Muscle layer of colon (tissue), 2 donors: ENCODE results near the gene RAD51B.

ENCODE experiments used
- H3K27ac ChIP-seq: one replicate; pipeline ENCODE4 v1.7.0; 2013; ENCODE audit warnings: low read depth, mild to moderate bottlenecking, low read length, moderate library complexity
- H3K27me3 ChIP-seq, 2 donors: one replicate each; pipeline ENCODE4 v1.7.0; 2013; ENCODE audit warnings: low read length in 2 of 2, mild to moderate bottlenecking in 2 of 2; ENCODE audit not compliant: insufficient read depth in 2 of 2, control insufficient read depth in 1 of 2
- H3K36me3 ChIP-seq: one replicate; pipeline ENCODE4 v1.7.0; 2013; ENCODE audit warnings: mild to moderate bottlenecking, low read length; ENCODE audit not compliant: insufficient read depth
- H3K4me1 ChIP-seq: one replicate; pipeline ENCODE4 v1.7.0; 2013; ENCODE audit warnings: mild to moderate bottlenecking, low read length; ENCODE audit not compliant: insufficient read depth
- H3K4me3 ChIP-seq, 2 donors: one replicate each; pipeline ENCODE4 v1.7.0; 2013; ENCODE audit warnings: low read length in 2 of 2, low read depth in 1 of 2, mild to moderate bottlenecking in 1 of 2, moderate library complexity in 1 of 2
- H3K9ac ChIP-seq: one replicate; pipeline ENCODE4 v1.7.0; 2013; ENCODE audit warnings: low read length
- H3K9me3 ChIP-seq: one replicate; pipeline ENCODE4 v1.7.0; 2013; ENCODE audit warnings: mild to moderate bottlenecking, low read length
- donor health status: abdominal sarcoma.
- donor health status: Adenocarcinoma of cecum.

The RAD51B gene

GRCh38 chr14:68408680-68409079 is 589.1 kb downstream of the RAD51B start:
- H3K4me3 ChIP-seq, result no peak overlapping the region
- peaks cover 9% of the 10 kb centered on the region for H3K4me1 ChIP-seq
- H3K27me3 ChIP-seq, result no peaks in the 10 kb centered on the region
- no peaks in the 10 kb centered on the region for H3K9me3 ChIP-seq
- H3K9ac ChIP-seq, result no peak overlapping the region
- no peak overlapping the region for H3K27ac ChIP-seq
- H3K36me3 ChIP-seq, result no peaks in the 10 kb centered on the region

GRCh38 chr14:68409387-68409786 is 589.8 kb downstream of the RAD51B start:
- no peak overlapping the region for H3K27ac ChIP-seq

GRCh38 chr14:68412505-68413465 is 593.2 kb downstream of the RAD51B start:
- H3K9ac ChIP-seq, result no peak overlapping the region
- no peaks in the 10 kb centered on the region for H3K9me3 ChIP-seq
- H3K4me1 ChIP-seq, result peaks cover 26% of the 10 kb centered on the region
- H3K4me3 ChIP-seq, result no peak overlapping the region
- no peaks in the 10 kb centered on the region for H3K36me3 ChIP-seq
- H3K27ac ChIP-seq, result no peak overlapping the region
- H3K27me3 ChIP-seq, result no peaks in the 10 kb centered on the region

More at GRCh38 chr14:68409387-68409786, 589.8 kb downstream of the RAD51B start:
- Histone ChIP-seq H3K36me3 (no peaks in the 10 kb centered on the region), H3K4me1 (peaks cover 4% of the 10 kb centered on the region), H3K27me3 (no peaks in the 10 kb centered on the region), H3K4me3 (no peak overlapping the region), H3K9ac (no peak overlapping the region), H3K9me3 (no peaks in the 10 kb centered on the region)

- Histone ChIP-seq H3K27ac (no peak overlapping the region), H3K9me3 (no peaks in the 10 kb centered on the region), H3K36me3 (no peaks in the 10 kb centered on the region), H3K9ac (no peak overlapping the region), H3K27me3 (no peaks in the 10 kb centered on the region), H3K4me3 (no peak overlapping the region), H3K4me1 (peaks cover 26% of the 10 kb centered on the region)
These were observed 593.9 kb downstream of the RAD51B start for GRCh38 chr14:68413509-68413908.

GRCh38 chr14:68414121-68414520 is 594.5 kb downstream of the RAD51B start:
- Histone ChIP-seq H3K27me3 (no peaks in the 10 kb centered on the region), H3K9me3 (no peaks in the 10 kb centered on the region), H3K27ac (no peak overlapping the region), H3K4me3 (no peak overlapping the region), H3K9ac (no peak overlapping the region), H3K4me1 (peaks cover 26% of the 10 kb centered on the region), H3K36me3 (no peaks in the 10 kb centered on the region)

GRCh38 chr14:68416171-68416570 is 596.6 kb downstream of the RAD51B start:
- Histone ChIP-seq H3K27me3 (no peaks in the 10 kb centered on the region), H3K9me3 (no peaks in the 10 kb centered on the region), H3K4me1 (peaks cover 26% of the 10 kb centered on the region), H3K4me3 (no peak overlapping the region), H3K9ac (no peak overlapping the region), H3K27ac (no peak overlapping the region), H3K36me3 (no peaks in the 10 kb centered on the region)

GRCh38 chr14:68417009-68417650 is 597.6 kb downstream of the RAD51B start:
- Histone ChIP-seq H3K9me3 (no peaks in the 10 kb centered on the region), H3K36me3 (no peaks in the 10 kb centered on the region), H3K4me1 (peaks cover 26% of the 10 kb centered on the region), H3K9ac (no peak overlapping the region), H3K27me3 (no peaks in the 10 kb centered on the region), H3K27ac (no peak overlapping the region), H3K4me3 (no peak overlapping the region)

- peaks cover 26% of the 10 kb centered on the region for H3K4me1 ChIP-seq
- H3K36me3 ChIP-seq, result no peaks in the 10 kb centered on the region
- H3K4me3 ChIP-seq, result no peak overlapping the region
- no peak overlapping the region for H3K9ac ChIP-seq
- no peaks in the 10 kb centered on the region for H3K27me3 ChIP-seq
- H3K27ac ChIP-seq, result no peak overlapping the region
- no peaks in the 10 kb centered on the region for H3K9me3 ChIP-seq
These were observed 598.9 kb downstream of the RAD51B start for GRCh38 chr14:68418174-68419118.

- Histone ChIP-seq H3K4me1 (peaks cover 16% of the 10 kb centered on the region), H3K9ac (no peak overlapping the region), H3K27ac (no peak overlapping the region)
These were observed 600.8 kb downstream of the RAD51B start for GRCh38 chr14:68420350-68420749.

GRCh38 chr14:68421116-68421515 is 601.5 kb downstream of the RAD51B start:
- H3K9ac ChIP-seq, result no peak overlapping the region
- no peak overlapping the region for H3K27ac ChIP-seq
- no peaks in the 10 kb centered on the region for H3K36me3 ChIP-seq
- peaks cover 11% of the 10 kb centered on the region for H3K4me1 ChIP-seq
- H3K4me3 ChIP-seq, result no peak overlapping the region
- H3K9me3 ChIP-seq, result no peaks in the 10 kb centered on the region
- H3K27me3 ChIP-seq, result no peaks in the 10 kb centered on the region

More at GRCh38 chr14:68420350-68420749, 600.8 kb downstream of the RAD51B start:
- H3K4me3 ChIP-seq, result no peak overlapping the region
- H3K27me3 ChIP-seq, result no peaks in the 10 kb centered on the region
- H3K9me3 ChIP-seq, result no peaks in the 10 kb centered on the region
- H3K36me3 ChIP-seq, result no peaks in the 10 kb centered on the region

GRCh38 chr14:68423686-68424085 is 604.1 kb downstream of the RAD51B start:
- Histone ChIP-seq H3K4me3 (no peak overlapping the region), H3K9me3 (no peaks in the 10 kb centered on the region), H3K9ac (no peak overlapping the region), H3K4me1 (no peaks in the 10 kb centered on the region), H3K27me3 (no peaks in the 10 kb centered on the region), H3K27ac (no peak overlapping the region), H3K36me3 (no peaks in the 10 kb centered on the region)
